MM.1S (cell line): Measurements from ENCODE around the gene AP2A2.

ENCODE experiments used
- DNase-seq: peaks from one replicate; pipeline ENCODE4 v3.0.0-alpha.2; 2015
- H2AFZ ChIP-seq: fragments of 300-600 bp; sonication (generic); 2 replicates; pipeline ENCODE4 v1.6.0; 2016; ENCODE audit warnings: antibody characterized with exemption, low read length
- H3F3A ChIP-seq: fragments of 300-600 bp; sonication (generic); 2 replicates; pipeline ENCODE4 v1.6.1; 2016; ENCODE audit warnings: mild to moderate bottlenecking, antibody characterized with exemption, low read length, moderate library complexity, mixed read lengths; ENCODE audit not compliant: insufficient read depth
- H3K27ac ChIP-seq: fragments of 300-600 bp; sonication (generic); 2 replicates; pipeline ENCODE4 v1.5.1; 2016; ENCODE audit warnings: mild to moderate bottlenecking, low read length
- H3K27me3 ChIP-seq: fragments of 300-600 bp; sonication (generic); replicated peaks from 2 replicates; pipeline ENCODE4 v1.6.0; 2016; ENCODE audit warnings: low read length; ENCODE audit not compliant: insufficient read depth
- H3K36me3 ChIP-seq: fragments of 300-600 bp; sonication (generic); replicated peaks from 2 replicates; pipeline ENCODE4 v1.6.1; 2016; ENCODE audit warnings: mild to moderate bottlenecking, low read length, mixed read lengths; ENCODE audit not compliant: insufficient read depth
- H3K4me1 ChIP-seq: fragments of 300-600 bp; sonication (generic); 2 replicates; pipeline ENCODE4 v1.6.1; 2016; ENCODE audit warnings: low read length, mixed read lengths
- H3K4me2 ChIP-seq: fragments of 300-600 bp; sonication (generic); 2 replicates; pipeline ENCODE4 v1.6.0; 2016; ENCODE audit warnings: low read depth, low read length
- H3K4me3 ChIP-seq: fragments of 300-600 bp; sonication (generic); 2 replicates; pipeline ENCODE4 v1.5.1; 2016; ENCODE audit warnings: low read length, mixed read lengths
- H3K79me2 ChIP-seq: fragments of 300-600 bp; sonication (generic); 2 replicates; pipeline ENCODE4 v1.6.1; 2016; ENCODE audit warnings: mixed run types, low read length, mixed read lengths
- H3K9ac ChIP-seq: fragments of 300-600 bp; sonication (generic); 2 replicates; pipeline ENCODE4 v1.6.1; 2016; ENCODE audit warnings: low read length, mixed read lengths
- H3K9me2 ChIP-seq: fragments of 300-600 bp; sonication (generic); replicated peaks from 2 replicates; pipeline ENCODE4 v1.6.1; 2016; ENCODE audit warnings: mild to moderate bottlenecking, low read length, mixed read lengths; ENCODE audit not compliant: insufficient read depth
- H3K9me3 ChIP-seq: fragments of 300-600 bp; sonication (generic); replicated peaks from 2 replicates; pipeline ENCODE4 v1.6.1; 2016; ENCODE audit warnings: mild to moderate bottlenecking, low read length, mixed read lengths; ENCODE audit not compliant: insufficient read depth
- H4K20me1 ChIP-seq: fragments of 300-600 bp; sonication (generic); 2 replicates; pipeline ENCODE4 v1.6.1; 2016; ENCODE audit warnings: mild to moderate bottlenecking, low read length, moderate library complexity, mixed read lengths; ENCODE audit not compliant: insufficient read depth
- EZH2 ChIP-seq: fragments of 300-600 bp; sonication (generic); optimal IDR thresholded peaks from 2 replicates; pipeline ENCODE3; 2017; ENCODE audit warnings: low read depth, mild to moderate bottlenecking, antibody characterized with exemption, low read length, mixed read lengths
- EZH2phosphoT487 ChIP-seq: fragments of 300-600 bp; sonication (generic); IDR thresholded peaks from 2 replicates; pipeline ENCODE4 v1.6.1; 2018; ENCODE audit warnings: antibody characterized with exemption, low read length
- TF ChIP-seq, protein P1 (sequence below): fragments of 300-600 bp; sonication (generic); IDR thresholded peaks from 2 replicates; pipeline ENCODE4 v1.5.1; 2016; ENCODE audit warnings: antibody characterized with exemption, low read length, mixed read lengths

AP2A2 gene

DNA sequence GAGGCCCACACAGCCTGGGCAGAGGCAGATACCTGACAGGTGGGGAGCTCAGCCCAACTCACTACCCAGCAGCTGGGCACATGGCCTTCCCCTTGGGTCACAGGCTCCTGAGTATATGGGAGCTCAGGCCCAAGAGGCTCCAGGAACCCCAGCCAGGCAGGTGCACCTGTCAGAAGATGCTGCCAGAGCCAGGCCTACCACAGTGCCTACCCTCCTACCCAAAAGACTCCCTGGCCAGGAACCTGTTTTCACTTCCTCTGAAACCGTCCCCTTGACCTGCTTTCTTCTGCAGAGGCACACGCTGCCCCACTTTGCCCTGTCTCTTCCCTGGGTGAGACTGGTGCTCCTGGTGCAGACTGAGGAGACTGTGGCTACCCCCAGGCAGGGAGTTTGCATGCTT lies 18.0 kb upstream of the AP2A2 start:
- H3K9ac ChIP-seq = no peak overlapping the region
- TF ChIP-seq EZH2phosphoT487 (no peak), EZH2 (no peak)
- TF ChIP-seq, protein P1, sequence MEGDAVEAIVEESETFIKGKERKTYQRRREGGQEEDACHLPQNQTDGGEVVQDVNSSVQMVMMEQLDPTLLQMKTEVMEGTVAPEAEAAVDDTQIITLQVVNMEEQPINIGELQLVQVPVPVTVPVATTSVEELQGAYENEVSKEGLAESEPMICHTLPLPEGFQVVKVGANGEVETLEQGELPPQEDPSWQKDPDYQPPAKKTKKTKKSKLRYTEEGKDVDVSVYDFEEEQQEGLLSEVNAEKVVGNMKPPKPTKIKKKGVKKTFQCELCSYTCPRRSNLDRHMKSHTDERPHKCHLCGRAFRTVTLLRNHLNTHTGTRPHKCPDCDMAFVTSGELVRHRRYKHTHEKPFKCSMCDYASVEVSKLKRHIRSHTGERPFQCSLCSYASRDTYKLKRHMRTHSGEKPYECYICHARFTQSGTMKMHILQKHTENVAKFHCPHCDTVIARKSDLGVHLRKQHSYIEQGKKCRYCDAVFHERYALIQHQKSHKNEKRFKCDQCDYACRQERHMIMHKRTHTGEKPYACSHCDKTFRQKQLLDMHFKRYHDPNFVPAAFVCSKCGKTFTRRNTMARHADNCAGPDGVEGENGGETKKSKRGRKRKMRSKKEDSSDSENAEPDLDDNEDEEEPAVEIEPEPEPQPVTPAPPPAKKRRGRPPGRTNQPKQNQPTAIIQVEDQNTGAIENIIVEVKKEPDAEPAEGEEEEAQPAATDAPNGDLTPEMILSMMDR = no peak
- no peaks in the 10 kb centered on the region for H3K9me3 ChIP-seq
- peaks cover 31% of the 10 kb centered on the region for H3K4me1 ChIP-seq
- no peaks in the 10 kb centered on the region for H3K9me2 ChIP-seq
- DNase-seq = peak; percentile 75
- no peaks in the 10 kb centered on the region; the same call in 1 of the 2 replicates for H3K36me3 ChIP-seq
- peak overlapping the region; percentile 54; the same call in 1 of the 2 replicates for H3K27ac ChIP-seq
- no peak overlapping the region for H2AFZ ChIP-seq
- H3K4me3 ChIP-seq = no peak overlapping the region
- peak overlapping the region; percentile 86; the same call in 1 of the 2 replicates for H3K4me2 ChIP-seq
- peaks cover 29% of the 10 kb centered on the region for H3K79me2 ChIP-seq
- H3F3A ChIP-seq = peaks cover 25% of the 10 kb centered on the region
- H3K27me3 ChIP-seq = no peaks in the 10 kb centered on the region
- no peaks in the 10 kb centered on the region for H4K20me1 ChIP-seq

DNA sequence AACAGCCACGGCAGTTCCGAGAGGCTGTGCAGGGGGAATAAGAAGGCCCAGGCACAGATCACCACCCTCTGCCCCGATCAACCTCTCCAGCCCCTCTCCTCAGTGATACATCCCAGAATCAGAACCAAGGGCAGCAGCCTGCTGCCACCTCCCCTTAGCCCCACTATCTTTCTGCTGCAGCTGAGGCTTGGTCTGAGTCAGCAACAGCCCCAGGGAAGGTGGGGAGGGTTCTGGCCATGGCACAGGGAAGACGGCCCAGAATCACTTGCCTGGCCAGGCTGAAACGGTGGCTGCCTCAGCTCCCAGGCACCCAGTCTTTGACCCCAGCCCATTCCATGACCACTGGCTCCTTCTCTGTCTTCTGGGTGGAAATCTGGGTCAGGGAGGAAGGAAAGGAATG lies 17.4 kb upstream of the AP2A2 start:
- Histone ChIP-seq H2AFZ (no peak overlapping the region), H3K27ac (peak overlapping the region; percentile 54; the same call in 1 of the 2 replicates), H3K4me1 (peaks cover 31% of the 10 kb centered on the region), H3K4me3 (no peak overlapping the region), H3K27me3 (no peaks in the 10 kb centered on the region; the same call in 1 of the 2 replicates), H3K36me3 (no peaks in the 10 kb centered on the region; the same call in 1 of the 2 replicates), H3K9me3 (no peaks in the 10 kb centered on the region), H3K9ac (peak overlapping the region; percentile 8; the same call in 1 of the 2 replicates), H3F3A (peaks cover 25% of the 10 kb centered on the region), H3K4me2 (peak overlapping the region; percentile 86), H4K20me1 (no peaks in the 10 kb centered on the region), H3K79me2 (peaks cover 29% of the 10 kb centered on the region), H3K9me2 (no peaks in the 10 kb centered on the region)
- TF ChIP-seq EZH2 (no peak), EZH2phosphoT487 (no peak)
- TF ChIP-seq, protein P1 = no peak
- DNase-seq = peak; percentile 27

DNA sequence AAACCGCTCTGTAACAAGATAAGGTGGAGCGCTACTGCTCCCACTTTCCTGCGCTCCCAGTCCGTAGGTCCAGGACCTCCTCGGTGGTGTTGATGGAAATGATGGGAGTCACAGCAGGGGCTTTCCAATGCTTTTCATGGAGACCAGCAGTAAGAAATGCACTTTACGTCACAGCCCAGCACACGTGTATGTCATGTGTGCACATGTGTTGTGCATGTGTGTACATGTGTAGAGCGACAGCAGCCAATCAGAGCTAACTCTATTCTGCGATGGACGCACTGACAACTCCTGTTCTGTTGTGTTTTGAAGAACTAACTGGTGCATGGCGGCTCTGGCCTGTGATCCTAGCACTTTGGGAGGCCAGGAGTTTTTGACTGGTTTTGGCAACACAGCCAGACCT lies 16.3 kb upstream of the AP2A2 start:
- H3K4me1 ChIP-seq = peaks cover 31% of the 10 kb centered on the region
- peak overlapping the region; percentile 100 for H3K4me3 ChIP-seq
- H3K4me2 ChIP-seq = peak overlapping the region; percentile 86
- no peak overlapping the region for H3K27ac ChIP-seq
- no peak for TF ChIP-seq EZH2
- no peak for TF ChIP-seq EZH2phosphoT487
- TF ChIP-seq, protein P1 = no peak
- H3K9ac ChIP-seq = peak overlapping the region; percentile 84; the same call in 1 of the 2 replicates
- no peak overlapping the region for H2AFZ ChIP-seq
- H4K20me1 ChIP-seq = no peaks in the 10 kb centered on the region
- peaks cover 29% of the 10 kb centered on the region for H3K79me2 ChIP-seq
- H3K27me3 ChIP-seq = no peaks in the 10 kb centered on the region; the same call in 1 of the 2 replicates
- H3K36me3 ChIP-seq = no peaks in the 10 kb centered on the region
- no peaks in the 10 kb centered on the region for H3K9me2 ChIP-seq
- H3F3A ChIP-seq = peaks cover 25% of the 10 kb centered on the region
- no peaks in the 10 kb centered on the region for H3K9me3 ChIP-seq
- DNase-seq = no peak
